ENCODE measurements around the gene ZNF469.

DNA sequence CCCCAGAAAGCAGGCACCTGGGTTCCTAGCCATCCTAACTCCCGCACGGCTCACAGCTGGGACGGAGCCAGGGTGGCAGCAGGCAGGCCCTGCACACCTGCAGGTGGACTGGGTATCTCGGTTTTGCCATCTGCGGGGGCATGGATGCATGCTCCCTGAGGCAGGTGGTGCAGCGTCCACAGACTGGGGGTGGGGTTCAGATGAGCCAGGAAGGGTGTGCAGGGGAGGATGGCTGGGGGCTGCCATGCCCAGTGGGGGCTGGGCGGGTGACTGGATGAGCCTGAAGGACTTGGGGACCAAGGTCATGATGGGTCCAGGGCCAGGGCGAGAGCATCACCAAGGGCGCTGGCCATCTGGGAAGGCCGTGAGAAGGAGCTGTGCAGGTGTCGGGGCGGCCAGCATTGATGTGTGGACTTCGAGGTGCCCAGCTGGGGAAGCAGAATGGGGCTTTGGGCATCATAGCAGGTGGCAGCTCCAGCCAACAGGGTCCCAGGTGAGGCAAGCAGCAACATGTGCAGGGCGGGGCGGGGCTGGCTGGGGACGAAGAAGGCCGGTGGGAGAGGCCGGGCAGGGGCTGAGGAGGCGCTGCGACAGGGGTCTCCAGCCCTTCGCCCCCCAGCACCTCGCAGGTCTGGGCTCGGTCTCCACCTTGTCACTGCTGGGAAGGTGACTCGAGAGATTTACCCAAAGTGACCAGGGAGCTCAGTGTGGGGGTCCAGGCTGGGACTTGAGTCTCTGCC lies 41.0 kb upstream of the ZNF469 start:
- TF ChIP-seq, protein P1, sequence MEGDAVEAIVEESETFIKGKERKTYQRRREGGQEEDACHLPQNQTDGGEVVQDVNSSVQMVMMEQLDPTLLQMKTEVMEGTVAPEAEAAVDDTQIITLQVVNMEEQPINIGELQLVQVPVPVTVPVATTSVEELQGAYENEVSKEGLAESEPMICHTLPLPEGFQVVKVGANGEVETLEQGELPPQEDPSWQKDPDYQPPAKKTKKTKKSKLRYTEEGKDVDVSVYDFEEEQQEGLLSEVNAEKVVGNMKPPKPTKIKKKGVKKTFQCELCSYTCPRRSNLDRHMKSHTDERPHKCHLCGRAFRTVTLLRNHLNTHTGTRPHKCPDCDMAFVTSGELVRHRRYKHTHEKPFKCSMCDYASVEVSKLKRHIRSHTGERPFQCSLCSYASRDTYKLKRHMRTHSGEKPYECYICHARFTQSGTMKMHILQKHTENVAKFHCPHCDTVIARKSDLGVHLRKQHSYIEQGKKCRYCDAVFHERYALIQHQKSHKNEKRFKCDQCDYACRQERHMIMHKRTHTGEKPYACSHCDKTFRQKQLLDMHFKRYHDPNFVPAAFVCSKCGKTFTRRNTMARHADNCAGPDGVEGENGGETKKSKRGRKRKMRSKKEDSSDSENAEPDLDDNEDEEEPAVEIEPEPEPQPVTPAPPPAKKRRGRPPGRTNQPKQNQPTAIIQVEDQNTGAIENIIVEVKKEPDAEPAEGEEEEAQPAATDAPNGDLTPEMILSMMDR (IDR thresholded peaks at IDR 0.05; ENCODE audit: extremely low read depth in 1 of 2, insufficient read depth in 1 of 2, low read depth in 1 of 2, low read length in 2 of 2), result no peak
- TF ChIP-seq POLR2AphosphoS5 (IDR thresholded peaks at IDR 0.05; ENCODE audit: insufficient read depth, low read depth, low read length), result no peak
